Esophagus muscularis mucosa (tissue), 4 donors: Measurements from ENCODE around the gene GLRA2. TPM values are rescaled to one million over a fixed set of nuclear protein-coding genes. Genes with fewer than 3 reads are reported as not detected.

Experiments
- DNase-seq: peaks from one replicate; pipeline ENCODE4 v3.0.0-alpha.2; 2017; ENCODE audit errors: extremely low spot score
- H3K27ac ChIP-seq, 4 donors: fragments of 200-600 bp; sonication (generic); replicated peaks in 1 of 4; 1 replicate in 3 of 4; 2 replicates in 1 of 4; pipeline ENCODE4 v1.5.1; 2016 to 2019; ENCODE audit warnings: mild to moderate bottlenecking in 1 of 4
- H3K27me3 ChIP-seq, 4 donors: fragments of 200-600 bp; sonication (generic); one replicate each; pipeline versions ENCODE4 v1.5.1 to v1.6.0; 2016 to 2019
- H3K36me3 ChIP-seq, 4 donors: fragments of 200-600 bp; sonication (generic); one replicate each; pipeline ENCODE4 v1.5.1; 2016 to 2019
- H3K4me1 ChIP-seq, 4 donors: fragments of 200-600 bp; sonication (generic); one replicate each; pipeline ENCODE4 v1.5.1; 2016 to 2019
- H3K4me3 ChIP-seq, 4 donors: fragments of 200-600 bp; sonication (generic); 1 replicate in 2 of 4; 2 replicates in 2 of 4; pipeline ENCODE4 v1.5.1; 2016 to 2019; ENCODE audit warnings: mild to moderate bottlenecking in 4 of 4, moderate library complexity in 1 of 4
- H3K9me3 ChIP-seq, 4 donors: fragments of 200-600 bp; sonication (generic); 1 replicate in 3 of 4; 2 replicates in 1 of 4; pipeline ENCODE4 v1.5.1; 2016 to 2019
- CTCF ChIP-seq, 3 experiments: fragments of 200-600 bp in 2 of 3; fragments of 450-650 bp in 1 of 3; sonication (generic) in 2 of 3; IDR thresholded peaks; one replicate each; pipeline ENCODE4 v1.5.1; 2017 to 2019; ENCODE audit warnings: antibody characterized with exemption in 3 of 3, mild to moderate bottlenecking in 2 of 3, moderate library complexity in 1 of 3
- EP300 ChIP-seq: sonication (generic); formaldehyde crosslinking; IDR thresholded peaks from one replicate; pipeline ENCODE4 v1.6.1; 2017; ENCODE audit warnings: antibody characterized with exemption
- POLR2A ChIP-seq: fragments of 450-650 bp; IDR thresholded peaks from one replicate; pipeline ENCODE4 v1.6.1; 2017; ENCODE audit warnings: antibody characterized with exemption, moderate library complexity, mild to moderate bottlenecking, low read depth
- POLR2AphosphoS5 ChIP-seq, 2 donors: sonication (generic); formaldehyde crosslinking; IDR thresholded peaks; one replicate each; pipeline ENCODE4 v1.6.1; 2017; ENCODE audit warnings: antibody characterized with exemption in 2 of 2
- WGBS: methylation state at CpG from one replicate; pipeline ENCODE4 v1.1.5; 2018; 5-methylcytosine and 5-hydroxymethylcytosine counted together
- intact Hi-C: fragments of 100-400 bp; cut with DNase I; formaldehyde crosslinking; loops from one replicate; pipeline ENCODE4 v1.15.1; 2023
- total RNA-seq, 4 donors: library from RNA; depleted of rRNA; stranded (reverse); fragments of >200 nt; gene quantifications; one replicate each; pipeline versions ENCODE4 v1.1.0 to v1.2.1, GENCODE V29; 2016

Gene GLRA2
- total RNA-seq, 4 donors from 2014 or later: not detected

- WGBS: 49% methylated on average over 3 of the region's 3 CpGs
- no peak overlapping the region for H3K27ac ChIP-seq
- intact Hi-C loops: no loop called here
- H3K4me1 ChIP-seq: no peaks in the 10 kb centered on the region
- H3K36me3 ChIP-seq: no peaks in the 10 kb centered on the region
- no peak overlapping the region for H3K4me3 ChIP-seq
- no peak for TF ChIP-seq EP300
- no peak for TF ChIP-seq CTCF (IDR thresholded peaks at IDR 0.05)
- TF ChIP-seq POLR2AphosphoS5 (IDR thresholded peaks at IDR 0.05): no peak
- no peak for TF ChIP-seq POLR2A
- DNase-seq: no peak
- no peaks in the 10 kb centered on the region for H3K9me3 ChIP-seq
- no peaks in the 10 kb centered on the region for H3K27me3 ChIP-seq
Observed at GRCh38 chrX:14630733-14631132, 101.4 kb downstream of the GLRA2 start.

GRCh38 chrX:14641681-14642655 lies 112.6 kb downstream of the GLRA2 start:
- Histone ChIP-seq H3K4me1 (no peaks in the 10 kb centered on the region), H3K27ac (no peak overlapping the region), H3K9me3 (no peaks in the 10 kb centered on the region), H3K27me3 (no peaks in the 10 kb centered on the region), H3K36me3 (no peaks in the 10 kb centered on the region), H3K4me3 (no peak overlapping the region)
- no peak for DNase-seq
- WGBS: 62% methylated on average over 4 of the region's 4 CpGs
- intact Hi-C loops: no loop called here
- TF ChIP-seq POLR2A (no peak), EP300 (no peak), POLR2AphosphoS5 (IDR thresholded peaks at IDR 0.05) (no peak), CTCF (IDR thresholded peaks at IDR 0.05) (no peak)

- intact Hi-C loops: no loop called here
- Histone ChIP-seq H3K36me3 (no peaks in the 10 kb centered on the region), H3K4me1 (no peaks in the 10 kb centered on the region), H3K27me3 (no peaks in the 10 kb centered on the region), H3K9me3 (no peaks in the 10 kb centered on the region), H3K4me3 (no peak overlapping the region), H3K27ac (no peak overlapping the region)
- no peak for TF ChIP-seq POLR2AphosphoS5 (IDR thresholded peaks at IDR 0.05)
- TF ChIP-seq EP300: no peak
- no peak for TF ChIP-seq POLR2A
- no peak for TF ChIP-seq CTCF (IDR thresholded peaks at IDR 0.05)
- WGBS: 70% methylated on average over 2 of the region's 2 CpGs
- no peak for DNase-seq
Observed at GRCh38 chrX:14660970-14661369, 131.6 kb downstream of the GLRA2 start.

- Histone ChIP-seq H3K36me3 (no peaks in the 10 kb centered on the region), H3K4me1 (peaks cover 0 to 6% (median 0%) of the 10 kb centered on the region in 4 donors), H3K27me3 (no peaks in the 10 kb centered on the region), H3K9me3 (no peaks in the 10 kb centered on the region), H3K27ac (no peak overlapping the region), H3K4me3 (no peak overlapping the region)
- intact Hi-C loops: no loop called here
- no peak for TF ChIP-seq EP300
- no peak for TF ChIP-seq POLR2A
- no peak for TF ChIP-seq CTCF (IDR thresholded peaks at IDR 0.05)
- no peak for TF ChIP-seq POLR2AphosphoS5 (IDR thresholded peaks at IDR 0.05)
- 92% methylated on average over 1 of the region's 1 CpG for WGBS
- no peak for DNase-seq
Observed at GRCh38 chrX:14670819-14671218, 141.5 kb downstream of the GLRA2 start.
